ENCODE results near the gene TSPAN2. TPM values are rescaled to one million over a fixed set of nuclear protein-coding genes. Genes with fewer than 3 reads are reported as not detected.
A peak's percentile ranks its signal among the peaks of the same experiment; 100 is the strongest.

Gene TSPAN2
- total and polyA plus RNA-seq, 8 donors = 1.6 to 10.2 (median 2.6) TPM

DNA sequence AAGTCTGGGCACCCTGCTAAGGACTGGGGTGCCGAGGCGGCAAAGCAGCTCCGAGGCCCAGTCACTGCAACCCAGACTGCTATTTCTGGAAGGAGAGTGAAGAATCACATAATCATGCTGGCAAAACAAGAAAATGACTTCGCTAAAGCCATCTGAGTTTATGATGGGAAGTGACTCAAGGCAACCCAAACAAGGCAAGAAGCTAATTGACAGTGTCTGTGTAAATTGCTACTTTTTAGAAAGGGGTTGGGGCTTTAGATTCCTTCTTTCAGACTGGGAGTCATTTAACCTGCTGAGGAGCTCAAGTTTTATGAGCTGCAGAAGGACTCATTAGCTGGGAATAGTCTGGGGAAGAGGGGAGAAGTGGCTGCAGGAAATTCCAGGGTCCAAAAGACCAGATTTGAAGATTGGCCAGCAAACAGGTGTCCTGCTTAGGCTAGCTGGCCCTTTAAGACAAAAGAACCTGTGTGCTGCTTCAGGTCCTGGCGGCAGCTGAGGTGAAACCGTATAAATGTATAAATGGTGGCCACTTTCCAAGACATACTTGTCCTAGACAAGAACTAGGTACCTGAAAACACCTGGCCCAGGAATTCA lies 31.5 kb downstream of the TSPAN2 start:
- no peaks in the 10 kb centered on the region for H3K36me3 ChIP-seq
- no peak overlapping the region for H3K4me3 ChIP-seq
- intact Hi-C loops (cut with DNase I) = loop anchor here in 1 of 3 donors (10.0 kb wide), 1 partner anchor 83 kb away; no protein-coding TSS in a partner anchor
- no peak for FAIRE-seq
- H3K9me3 ChIP-seq = no peaks in the 10 kb centered on the region
- WGBS, 2 donors = 73 to 78% methylated on average over 6 of the region's 6 CpGs
- no peak for ATAC-seq
- H3K4me1 ChIP-seq = no peaks in the 10 kb centered on the region
- TF ChIP-seq, protein P1, sequence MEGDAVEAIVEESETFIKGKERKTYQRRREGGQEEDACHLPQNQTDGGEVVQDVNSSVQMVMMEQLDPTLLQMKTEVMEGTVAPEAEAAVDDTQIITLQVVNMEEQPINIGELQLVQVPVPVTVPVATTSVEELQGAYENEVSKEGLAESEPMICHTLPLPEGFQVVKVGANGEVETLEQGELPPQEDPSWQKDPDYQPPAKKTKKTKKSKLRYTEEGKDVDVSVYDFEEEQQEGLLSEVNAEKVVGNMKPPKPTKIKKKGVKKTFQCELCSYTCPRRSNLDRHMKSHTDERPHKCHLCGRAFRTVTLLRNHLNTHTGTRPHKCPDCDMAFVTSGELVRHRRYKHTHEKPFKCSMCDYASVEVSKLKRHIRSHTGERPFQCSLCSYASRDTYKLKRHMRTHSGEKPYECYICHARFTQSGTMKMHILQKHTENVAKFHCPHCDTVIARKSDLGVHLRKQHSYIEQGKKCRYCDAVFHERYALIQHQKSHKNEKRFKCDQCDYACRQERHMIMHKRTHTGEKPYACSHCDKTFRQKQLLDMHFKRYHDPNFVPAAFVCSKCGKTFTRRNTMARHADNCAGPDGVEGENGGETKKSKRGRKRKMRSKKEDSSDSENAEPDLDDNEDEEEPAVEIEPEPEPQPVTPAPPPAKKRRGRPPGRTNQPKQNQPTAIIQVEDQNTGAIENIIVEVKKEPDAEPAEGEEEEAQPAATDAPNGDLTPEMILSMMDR (IDR thresholded peaks at IDR 0.05) = no peak
- H3K27ac ChIP-seq = no peak overlapping the region
- DNase-seq = no peak
- peaks cover 0 to 3% (median 0%) of the 10 kb centered on the region in 4 donors for H3K27me3 ChIP-seq

- FAIRE-seq (no peak), DNase-seq (no peak), ATAC-seq (no peak)
- Histone ChIP-seq H3K4me1 (no peaks in the 10 kb centered on the region), H3K36me3 (no peaks in the 10 kb centered on the region), H3K27me3 (peaks cover 0 to 4% (median 0%) of the 10 kb centered on the region in 4 donors), H3K4me3 (no peak overlapping the region), H3K27ac (no peak overlapping the region), H3K9me3 (no peaks in the 10 kb centered on the region)
- TF ChIP-seq, protein P1 (IDR thresholded peaks at IDR 0.05) = no peak
- 49 to 60% methylated on average over 9 of the region's 9 CpGs for WGBS, 2 donors
- intact Hi-C loops (cut with DNase I) = loop anchor here in 1 of 3 donors (10.0 kb wide), 1 partner anchor 82 kb away; no protein-coding TSS in a partner anchor
Measured at GRCh38 chr1:115056395-115056798, 32.9 kb downstream of the TSPAN2 start.

DNA sequence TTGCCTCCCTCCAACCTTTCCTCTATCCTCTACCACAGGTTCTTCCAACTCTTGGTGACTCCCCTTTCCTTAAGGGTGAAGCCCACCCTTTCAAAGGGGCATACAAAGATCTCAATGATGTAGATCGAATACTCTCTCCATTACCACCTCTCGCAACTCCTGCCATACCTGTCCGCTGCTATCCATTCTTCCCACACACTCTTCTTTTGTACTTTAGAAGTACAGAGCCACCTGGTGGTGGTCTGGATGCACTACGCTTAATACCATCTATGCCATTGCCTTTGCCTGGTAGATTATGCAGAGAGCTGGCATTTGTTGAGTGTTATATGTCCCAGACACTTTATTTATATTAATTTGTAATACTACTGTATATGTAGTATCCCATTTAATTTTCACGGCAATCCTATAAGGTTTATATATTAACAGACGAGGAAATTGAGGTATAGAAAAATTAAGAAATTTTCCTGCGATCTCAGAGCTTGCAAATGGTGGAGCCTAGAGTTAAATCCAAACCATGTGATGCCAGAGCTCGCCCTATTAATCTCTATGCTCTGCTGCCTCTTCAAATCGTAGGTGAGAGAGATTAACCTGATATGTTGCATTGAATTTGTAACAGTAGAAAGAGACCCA lies 36.7 kb downstream of the TSPAN2 start:
- H3K4me3 ChIP-seq = no peak overlapping the region
- no peaks in the 10 kb centered on the region for H3K9me3 ChIP-seq
- FAIRE-seq = peak; percentile 23
- no peak overlapping the region for H3K27ac ChIP-seq
- 23 to 29% methylated on average over 9 of the region's 9 CpGs for WGBS, 2 donors
- H3K36me3 ChIP-seq = no peaks in the 10 kb centered on the region
- peaks cover 0 to 4% (median 0%) of the 10 kb centered on the region in 4 donors for H3K27me3 ChIP-seq
- peak in 4 of 6 donors; percentile 27 to 71 (median 41) for DNase-seq
- TF ChIP-seq, protein P1 (IDR thresholded peaks at IDR 0.05) = peak; percentile 60 to 87 (median 84)
- no peaks in the 10 kb centered on the region for H3K4me1 ChIP-seq
- intact Hi-C loops (cut with DNase I) = loop anchor here in 1 of 3 donors (10.0 kb wide), 1 partner anchor 78 kb away; no protein-coding TSS in a partner anchor
- ATAC-seq = peak; percentile 69 to 97 (median 96)

DNA sequence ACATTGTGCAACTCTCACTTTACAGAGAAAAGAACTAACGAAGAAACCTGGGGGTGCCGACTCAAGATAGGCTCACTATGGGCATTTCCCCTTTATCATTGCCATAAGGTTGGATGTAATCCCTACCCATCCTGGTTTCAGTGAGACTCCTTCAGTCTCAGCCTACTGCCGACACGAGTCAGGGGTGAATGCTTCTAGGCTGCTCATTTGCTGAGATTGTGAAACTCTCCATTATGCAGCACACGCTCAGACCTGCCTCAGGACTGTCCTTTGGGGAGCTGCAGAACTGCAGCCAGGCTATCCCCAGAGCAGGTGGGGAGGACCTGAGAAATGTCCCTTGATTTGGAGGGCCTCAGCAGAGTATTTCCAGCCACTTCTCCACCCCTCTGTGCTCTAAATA lies 37.5 kb downstream of the TSPAN2 start:
- TF ChIP-seq, protein P1 (IDR thresholded peaks at IDR 0.05) = no peak
- Histone ChIP-seq H3K36me3 (no peaks in the 10 kb centered on the region), H3K27ac (no peak overlapping the region), H3K27me3 (peaks cover 0 to 4% (median 0%) of the 10 kb centered on the region in 4 donors), H3K4me1 (no peaks in the 10 kb centered on the region), H3K4me3 (no peak overlapping the region), H3K9me3 (no peaks in the 10 kb centered on the region)
- 67 to 70% methylated on average over 5 of the region's 5 CpGs for WGBS, 2 donors
- ATAC-seq = peak in 1 of 4 donors; percentile 51
- no peak for FAIRE-seq
- intact Hi-C loops (cut with DNase I) = loop anchor here in 1 of 3 donors (10.0 kb wide), 1 partner anchor 77 kb away; no protein-coding TSS in a partner anchor
- DNase-seq = no peak

GRCh38 chr1:115046751-115047150 lies 42.6 kb downstream of the TSPAN2 start:
- no peaks in the 10 kb centered on the region for H3K4me1 ChIP-seq
- H3K36me3 ChIP-seq = no peaks in the 10 kb centered on the region
- FAIRE-seq = no peak
- no peak overlapping the region for H3K27ac ChIP-seq
- intact Hi-C loops (cut with DNase I) = no loop called here
- H3K9me3 ChIP-seq = no peaks in the 10 kb centered on the region
- no peak for ATAC-seq
- TF ChIP-seq, protein P1 (IDR thresholded peaks at IDR 0.05) = no peak
- no peaks in the 10 kb centered on the region for H3K27me3 ChIP-seq
- no peak overlapping the region for H3K4me3 ChIP-seq
- no peak for DNase-seq
